GM12875 (cell line): Measurements from ENCODE around the gene ZDHHC14.
"Not testable (repeated sequence)": the region's sequence is repeated elsewhere in the genome, so short reads cannot be mapped to it uniquely, and the experiment has no call there.

Experiments used
- H3K4me3 ChIP-seq: one replicate; pipeline ENCODE4 v1.5.1; 2011; ENCODE audit warnings: low read depth, low read length, control low read depth
- TF ChIP-seq, protein P1 (sequence below): IDR thresholded peaks from 2 replicates; pipeline ENCODE4 v1.5.1; 2011; ENCODE audit warnings: low read depth, mild to moderate bottlenecking, control low read depth, inconsistent platforms, low read length, moderate library complexity, borderline replicate concordance; ENCODE audit not compliant: insufficient read depth

The ZDHHC14 gene

DNA sequence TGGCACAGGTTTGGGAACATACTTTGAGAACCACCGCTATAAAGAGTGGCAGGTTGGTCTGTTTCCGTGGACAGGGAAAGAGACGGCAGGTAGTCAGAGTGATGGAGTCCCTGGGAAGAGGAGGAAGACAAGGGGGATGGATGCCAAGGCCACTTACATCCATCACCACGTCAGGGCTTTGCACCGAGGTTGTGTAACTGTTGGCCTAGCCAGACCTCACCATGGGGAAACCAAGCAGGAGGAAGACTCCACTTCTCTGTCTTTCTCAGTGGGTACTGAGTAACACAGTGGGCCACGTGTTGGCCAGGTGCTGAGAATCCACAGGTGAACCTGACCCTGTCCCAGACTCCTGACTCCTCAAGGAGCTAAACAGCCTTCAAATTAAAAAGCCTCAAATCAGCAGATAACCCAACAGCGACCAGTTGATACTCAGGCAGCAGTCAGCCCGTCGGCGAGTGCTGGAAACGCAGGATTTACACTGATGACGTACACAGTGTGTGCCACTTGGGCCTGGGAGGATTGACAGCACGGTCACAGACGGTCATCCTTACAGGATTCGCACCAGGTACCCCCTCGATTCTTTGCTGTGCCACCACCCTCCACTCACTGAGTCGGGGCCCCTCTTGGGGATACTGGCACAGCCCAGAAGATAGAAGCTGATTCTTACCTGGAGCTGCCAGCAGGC lies 307.4 kb downstream of the ZDHHC14 start:
- TF ChIP-seq, protein P1, sequence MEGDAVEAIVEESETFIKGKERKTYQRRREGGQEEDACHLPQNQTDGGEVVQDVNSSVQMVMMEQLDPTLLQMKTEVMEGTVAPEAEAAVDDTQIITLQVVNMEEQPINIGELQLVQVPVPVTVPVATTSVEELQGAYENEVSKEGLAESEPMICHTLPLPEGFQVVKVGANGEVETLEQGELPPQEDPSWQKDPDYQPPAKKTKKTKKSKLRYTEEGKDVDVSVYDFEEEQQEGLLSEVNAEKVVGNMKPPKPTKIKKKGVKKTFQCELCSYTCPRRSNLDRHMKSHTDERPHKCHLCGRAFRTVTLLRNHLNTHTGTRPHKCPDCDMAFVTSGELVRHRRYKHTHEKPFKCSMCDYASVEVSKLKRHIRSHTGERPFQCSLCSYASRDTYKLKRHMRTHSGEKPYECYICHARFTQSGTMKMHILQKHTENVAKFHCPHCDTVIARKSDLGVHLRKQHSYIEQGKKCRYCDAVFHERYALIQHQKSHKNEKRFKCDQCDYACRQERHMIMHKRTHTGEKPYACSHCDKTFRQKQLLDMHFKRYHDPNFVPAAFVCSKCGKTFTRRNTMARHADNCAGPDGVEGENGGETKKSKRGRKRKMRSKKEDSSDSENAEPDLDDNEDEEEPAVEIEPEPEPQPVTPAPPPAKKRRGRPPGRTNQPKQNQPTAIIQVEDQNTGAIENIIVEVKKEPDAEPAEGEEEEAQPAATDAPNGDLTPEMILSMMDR = no peak
- H3K4me3 ChIP-seq = no peak overlapping the region

DNA sequence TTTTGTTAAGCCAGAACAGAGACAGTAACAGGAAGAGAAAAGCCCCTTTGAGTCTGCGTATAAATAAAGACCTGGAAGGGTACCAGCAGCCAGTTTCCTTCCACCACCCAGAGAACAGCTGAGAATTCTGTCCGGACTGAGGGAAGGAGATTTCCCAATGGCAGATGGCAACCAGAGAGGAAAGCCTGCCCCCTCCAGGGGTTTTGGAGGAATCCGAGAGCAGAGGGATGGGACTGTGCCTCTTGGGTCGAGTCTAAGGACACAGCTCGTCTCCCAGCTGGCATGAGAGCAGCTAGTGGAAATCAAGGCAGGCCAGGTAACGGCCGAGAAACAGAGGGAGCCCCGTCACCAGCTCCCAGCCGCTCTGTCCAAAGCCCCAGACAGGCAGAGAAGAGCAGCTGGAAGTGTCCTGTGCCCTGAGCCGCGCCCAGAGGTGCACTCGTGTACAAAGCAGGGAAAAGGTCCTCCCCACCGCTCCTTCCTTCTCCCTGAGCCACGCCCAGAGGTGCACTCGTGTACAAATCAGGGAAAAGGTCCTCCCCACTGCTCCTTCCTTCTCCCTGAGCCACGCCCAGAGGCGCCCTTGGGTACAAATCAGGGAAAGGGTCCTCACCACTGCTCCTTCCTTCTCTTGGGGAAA lies 308.1 kb downstream of the ZDHHC14 start:
- TF ChIP-seq, protein P1 = no peak
- no peak overlapping the region for H3K4me3 ChIP-seq

DNA sequence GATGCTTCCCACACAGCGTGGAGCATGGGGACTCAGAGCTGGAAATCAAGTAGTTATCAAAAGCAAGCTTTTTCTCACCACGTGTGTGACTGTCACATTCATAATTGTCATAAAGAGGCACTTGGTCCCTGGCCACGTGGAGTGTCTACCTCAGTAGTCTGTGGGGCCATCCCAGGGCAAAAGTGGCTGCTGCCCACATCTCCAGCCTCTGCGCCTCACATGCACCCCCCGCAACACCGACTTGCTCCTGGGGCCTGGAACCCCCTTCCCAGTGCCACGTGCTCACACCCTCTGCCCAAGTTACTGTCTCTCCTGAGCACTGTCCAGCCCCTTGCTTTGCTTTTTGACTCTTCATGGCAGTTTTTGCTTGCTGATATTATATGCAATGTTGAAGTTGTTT lies 308.9 kb downstream of the ZDHHC14 start:
- TF ChIP-seq, protein P1 = no peak
- H3K4me3 ChIP-seq = no peak overlapping the region

DNA sequence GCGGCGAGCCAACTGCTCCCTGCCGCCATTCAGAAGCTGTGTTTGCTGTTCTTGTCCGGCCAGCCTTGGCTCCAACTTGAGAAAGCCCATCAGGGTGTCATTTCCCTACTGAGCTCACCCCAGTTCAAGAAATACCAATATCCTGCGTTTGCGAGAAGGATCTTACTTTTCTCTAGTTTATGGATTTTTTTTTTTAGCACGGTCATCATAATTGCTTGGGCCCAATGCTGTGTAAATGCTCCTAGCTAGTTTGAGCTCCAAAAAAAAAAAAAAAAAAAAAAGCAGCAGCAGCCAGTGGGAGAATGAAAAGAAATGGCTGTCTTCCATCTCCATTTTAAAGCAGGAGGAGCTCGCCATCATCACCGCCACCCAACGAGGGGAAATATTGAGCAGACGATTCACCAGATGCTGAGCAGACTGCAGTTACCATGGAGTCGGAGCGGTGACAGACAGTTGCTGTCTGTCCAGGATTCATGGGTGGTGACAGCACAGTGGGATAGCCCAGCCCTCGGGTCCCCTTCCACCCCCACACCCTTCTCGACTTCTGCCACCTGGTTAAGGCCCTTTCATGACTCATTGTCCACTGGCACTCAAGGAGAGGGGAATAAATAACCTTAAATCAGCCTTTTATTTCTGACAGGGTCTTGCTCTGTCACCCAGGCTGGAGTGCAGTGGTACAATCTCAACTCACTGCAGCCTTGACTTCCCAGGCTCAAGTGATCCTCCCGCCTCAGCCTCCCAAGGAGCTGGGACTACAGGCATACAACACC lies 309.6 kb downstream of the ZDHHC14 start:
- H3K4me3 ChIP-seq = no peak overlapping the region
- TF ChIP-seq, protein P1 = no peak

GRCh38 chr6:157691621-157692020 lies 310.6 kb downstream of the ZDHHC14 start:
- not testable (repeated sequence) for H3K4me3 ChIP-seq

- TF ChIP-seq, protein P1 = no peak
These were observed 312.9 kb downstream of the ZDHHC14 start for GRCh38 chr6:157693867-157694266.

GRCh38 chr6:157695301-157696040 lies 314.5 kb downstream of the ZDHHC14 start:
- TF ChIP-seq, protein P1 = no peak
- no peak overlapping the region for H3K4me3 ChIP-seq

More at GRCh38 chr6:157693867-157694266, 312.9 kb downstream of the ZDHHC14 start:
- no peak overlapping the region for H3K4me3 ChIP-seq
